ENCODE data around the gene MIPEP. TPM values are rescaled to one million over a fixed set of nuclear protein-coding genes. Genes with fewer than 3 reads are reported as not detected.
A peak's percentile ranks its signal among the peaks of the same experiment; 100 is the strongest.

MIPEP gene
- total RNA-seq, 1 donor from 2014 or later, result 14.0 TPM

- no peak overlapping the region for H3K27ac Mint-ChIP-seq (ENCODE audit: unreplicated experiment)
- no peaks in the 10 kb centered on the region for H3K4me1 Mint-ChIP-seq (ENCODE audit: unreplicated experiment)
- peaks cover 15% of the 10 kb centered on the region for H3K9me3 Mint-ChIP-seq (ENCODE audit: unreplicated experiment)
- TF ChIP-seq, protein P1, sequence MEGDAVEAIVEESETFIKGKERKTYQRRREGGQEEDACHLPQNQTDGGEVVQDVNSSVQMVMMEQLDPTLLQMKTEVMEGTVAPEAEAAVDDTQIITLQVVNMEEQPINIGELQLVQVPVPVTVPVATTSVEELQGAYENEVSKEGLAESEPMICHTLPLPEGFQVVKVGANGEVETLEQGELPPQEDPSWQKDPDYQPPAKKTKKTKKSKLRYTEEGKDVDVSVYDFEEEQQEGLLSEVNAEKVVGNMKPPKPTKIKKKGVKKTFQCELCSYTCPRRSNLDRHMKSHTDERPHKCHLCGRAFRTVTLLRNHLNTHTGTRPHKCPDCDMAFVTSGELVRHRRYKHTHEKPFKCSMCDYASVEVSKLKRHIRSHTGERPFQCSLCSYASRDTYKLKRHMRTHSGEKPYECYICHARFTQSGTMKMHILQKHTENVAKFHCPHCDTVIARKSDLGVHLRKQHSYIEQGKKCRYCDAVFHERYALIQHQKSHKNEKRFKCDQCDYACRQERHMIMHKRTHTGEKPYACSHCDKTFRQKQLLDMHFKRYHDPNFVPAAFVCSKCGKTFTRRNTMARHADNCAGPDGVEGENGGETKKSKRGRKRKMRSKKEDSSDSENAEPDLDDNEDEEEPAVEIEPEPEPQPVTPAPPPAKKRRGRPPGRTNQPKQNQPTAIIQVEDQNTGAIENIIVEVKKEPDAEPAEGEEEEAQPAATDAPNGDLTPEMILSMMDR (IDR thresholded peaks at IDR 0.05), result no peak
- H3K4me3 Mint-ChIP-seq (ENCODE audit: unreplicated experiment), result no peak overlapping the region
- peaks cover 3% of the 10 kb centered on the region for H3K27me3 Mint-ChIP-seq (ENCODE audit: unreplicated experiment)
- DNase-seq (ENCODE audit: extremely low spot score, unreplicated experiment), result no peak
- peaks cover 2% of the 10 kb centered on the region for H3K36me3 Mint-ChIP-seq (ENCODE audit: unreplicated experiment)
Observed at GRCh38 chr13:23711355-23711754, 177.8 kb downstream of the MIPEP start.

- no peak overlapping the region for H3K4me3 Mint-ChIP-seq (ENCODE audit: unreplicated experiment)
- TF ChIP-seq, protein P1 (IDR thresholded peaks at IDR 0.05), result no peak
- H3K4me1 Mint-ChIP-seq (ENCODE audit: unreplicated experiment), result peaks cover 5% of the 10 kb centered on the region
- H3K36me3 Mint-ChIP-seq (ENCODE audit: unreplicated experiment), result peaks cover 2% of the 10 kb centered on the region
- no peak for DNase-seq (ENCODE audit: extremely low spot score, unreplicated experiment)
- peaks cover 3% of the 10 kb centered on the region for H3K27me3 Mint-ChIP-seq (ENCODE audit: unreplicated experiment)
- no peak overlapping the region for H3K27ac Mint-ChIP-seq (ENCODE audit: unreplicated experiment)
- peaks cover 15% of the 10 kb centered on the region for H3K9me3 Mint-ChIP-seq (ENCODE audit: unreplicated experiment)
Observed at GRCh38 chr13:23710366-23710765, 178.8 kb downstream of the MIPEP start.

- TF ChIP-seq, protein P1 (IDR thresholded peaks at IDR 0.05), result no peak
- Mint-ChIP-seq H3K27ac (ENCODE audit: unreplicated experiment) (no peak overlapping the region), H3K27me3 (ENCODE audit: unreplicated experiment) (peaks cover 3% of the 10 kb centered on the region), H3K9me3 (ENCODE audit: unreplicated experiment) (peaks cover 15% of the 10 kb centered on the region), H3K36me3 (ENCODE audit: unreplicated experiment) (peaks cover 2% of the 10 kb centered on the region), H3K4me1 (ENCODE audit: unreplicated experiment) (peaks cover 5% of the 10 kb centered on the region), H3K4me3 (ENCODE audit: unreplicated experiment) (no peak overlapping the region)
- DNase-seq (ENCODE audit: extremely low spot score, unreplicated experiment), result no peak
Observed at GRCh38 chr13:23709536-23709935, 179.7 kb downstream of the MIPEP start.

DNA sequence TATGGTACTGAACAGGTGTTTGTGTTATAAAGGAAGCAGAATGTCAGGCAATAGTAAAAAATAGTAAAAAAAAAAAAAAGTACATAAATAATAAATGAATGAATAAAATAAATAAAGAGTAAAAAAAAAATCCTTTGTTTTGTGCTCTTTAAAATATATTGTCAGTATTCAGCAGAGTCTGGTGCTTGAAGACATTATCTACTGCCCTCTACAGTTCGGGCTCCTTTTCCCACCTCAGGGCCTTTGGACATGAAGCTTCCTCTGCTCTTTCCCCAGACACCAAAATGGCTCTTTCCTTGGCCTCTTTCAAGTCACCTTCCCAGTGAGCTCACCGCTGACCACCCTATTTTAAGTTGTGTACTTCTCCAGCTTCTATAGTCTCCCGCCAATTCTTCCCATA is 181.5 kb downstream of the MIPEP start:
- Mint-ChIP-seq H3K4me3 (ENCODE audit: unreplicated experiment) (no peak overlapping the region), H3K27ac (ENCODE audit: unreplicated experiment) (no peak overlapping the region), H3K4me1 (ENCODE audit: unreplicated experiment) (peaks cover 7% of the 10 kb centered on the region), H3K27me3 (ENCODE audit: unreplicated experiment) (no peaks in the 10 kb centered on the region), H3K36me3 (ENCODE audit: unreplicated experiment) (no peaks in the 10 kb centered on the region), H3K9me3 (ENCODE audit: unreplicated experiment) (peaks cover 6% of the 10 kb centered on the region)
- TF ChIP-seq, protein P1 (IDR thresholded peaks at IDR 0.05), result peak; percentile 50
- no peak for DNase-seq (ENCODE audit: extremely low spot score, unreplicated experiment)

DNA sequence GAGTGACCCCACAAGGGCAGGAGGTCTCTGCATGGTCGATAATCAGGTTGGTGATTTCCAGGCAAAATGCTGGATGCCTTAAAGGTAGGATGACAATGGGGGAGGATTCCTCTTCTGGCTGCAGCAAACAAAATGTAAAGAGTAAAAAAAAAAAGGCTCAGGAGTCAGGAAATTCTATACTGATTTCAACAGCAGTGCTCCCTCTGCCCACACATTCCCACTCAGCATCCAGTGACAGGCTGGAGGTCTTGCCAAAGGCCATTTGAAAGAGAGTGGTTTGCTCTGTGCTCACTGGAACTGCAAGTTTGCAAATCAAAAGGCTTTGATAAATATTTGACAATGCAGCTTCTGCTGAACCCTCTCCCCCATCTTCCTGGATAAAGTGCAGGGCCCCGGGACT is 183.6 kb downstream of the MIPEP start:
- H3K27me3 Mint-ChIP-seq (ENCODE audit: unreplicated experiment), result no peaks in the 10 kb centered on the region
- no peak overlapping the region for H3K27ac Mint-ChIP-seq (ENCODE audit: unreplicated experiment)
- TF ChIP-seq, protein P1 (IDR thresholded peaks at IDR 0.05), result no peak
- peaks cover 26% of the 10 kb centered on the region for H3K4me1 Mint-ChIP-seq (ENCODE audit: unreplicated experiment)
- no peak overlapping the region for H3K4me3 Mint-ChIP-seq (ENCODE audit: unreplicated experiment)
- H3K9me3 Mint-ChIP-seq (ENCODE audit: unreplicated experiment), result no peaks in the 10 kb centered on the region
- H3K36me3 Mint-ChIP-seq (ENCODE audit: unreplicated experiment), result no peaks in the 10 kb centered on the region
- DNase-seq (ENCODE audit: extremely low spot score, unreplicated experiment), result no peak
